ENCODE measurements around the gene RAB17. TPM values are rescaled to one million over a fixed set of nuclear protein-coding genes. Genes with fewer than 3 reads are reported as not detected.

The RAB17 gene
- total and polyA plus RNA-seq, 4 experiments from 2014 or later, result not detected

GRCh38 chr2:237603049-237603717, 12.6 kb upstream of the RAB17 start:
- peaks cover 21% of the 10 kb centered on the region for H3K4me1 ChIP-seq (ENCODE audit: insufficient read depth, low read length)
- intact Hi-C loops (cut with micrococcal nuclease), result no loop called here

GRCh38 chr2:237602409-237602808, 11.9 kb upstream of the RAB17 start:
- Mint-ChIP-seq H3K27me3 (peaks cover 0 to 1% of the 10 kb centered on the region in 2 donors), H3K27ac (peak overlapping the region; percentile 76 to 99 (median 96)), H3K4me1 (peaks cover 19 to 33% (median 23%) of the 10 kb centered on the region in 4 donors), H3K36me3 (no peaks in the 10 kb centered on the region), H3K9me3 (no peaks in the 10 kb centered on the region), H3K4me3 (peak overlapping the region in 1 of 8 donors; percentile 79)
- peaks cover 21% of the 10 kb centered on the region for H3K4me1 ChIP-seq (ENCODE audit: insufficient read depth, low read length)
- intact Hi-C loops (cut with micrococcal nuclease), result no loop called here
- CTCF ChIA-PET (ENCODE audit: partially characterized antibody), result interaction anchor here (1.4 to 4.2 kb wide), 2 partner anchors 31 to 71 kb away, joined by 4 to 22 read pairs; no protein-coding TSS in a partner anchor
- no peaks in the 10 kb centered on the region for H3K36me3 ChIP-seq (ENCODE audit: insufficient read depth, low read length)
- POLR2A ChIA-PET (ENCODE audit: partially characterized antibody), result interaction anchor here (3.4 kb wide), 1 partner anchor 70 kb away, joined by 17 read pairs; no protein-coding TSS in a partner anchor
- H3K27ac ChIP-seq (ENCODE audit: low read depth, low read length), result no peak overlapping the region
- H3K4me3 ChIP-seq (ENCODE audit: low read length in 2 of 2), result no peak overlapping the region
- no peaks in the 10 kb centered on the region for H3K9me3 ChIP-seq (ENCODE audit: control insufficient read depth in 1 of 2, low read length in 2 of 2)
- no peak for DNase-seq
- no peaks in the 10 kb centered on the region for H3K27me3 ChIP-seq (ENCODE audit: insufficient read depth, low read length)

More at GRCh38 chr2:237603049-237603717, 12.6 kb upstream of the RAB17 start:
- no peaks in the 10 kb centered on the region for H3K36me3 ChIP-seq (ENCODE audit: insufficient read depth, low read length)
- no peaks in the 10 kb centered on the region for H3K27me3 ChIP-seq (ENCODE audit: insufficient read depth, low read length)
- Mint-ChIP-seq H3K36me3 (no peaks in the 10 kb centered on the region), H3K4me1 (peaks cover 17 to 33% (median 23%) of the 10 kb centered on the region in 4 donors), H3K27me3 (no peaks in the 10 kb centered on the region), H3K27ac (peak overlapping the region; percentile 76 to 99 (median 96)), H3K9me3 (no peaks in the 10 kb centered on the region), H3K4me3 (peak overlapping the region; percentile 39 to 85 (median 80))
- no peak for DNase-seq
- H3K4me3 ChIP-seq (ENCODE audit: low read length in 2 of 2), result peak overlapping the region in 1 of 2 donors; percentile 12
- H3K27ac ChIP-seq (ENCODE audit: low read depth, low read length), result peak overlapping the region; percentile 53
- POLR2A ChIA-PET (ENCODE audit: partially characterized antibody), result interaction anchor here (1.4 to 3.4 kb wide), 2 partner anchors 23 to 70 kb away, joined by 5 to 17 read pairs; no protein-coding TSS in a partner anchor
- H3K9me3 ChIP-seq (ENCODE audit: control insufficient read depth in 1 of 2, low read length in 2 of 2), result no peaks in the 10 kb centered on the region
- CTCF ChIA-PET (ENCODE audit: partially characterized antibody), result interaction anchor here (1.1 to 4.2 kb wide), 4 partner anchors 17 to 142 kb away, joined by 3 to 22 read pairs (median 6); no protein-coding TSS in a partner anchor

- Mint-ChIP-seq H3K27me3 (peaks cover 0 to 1% of the 10 kb centered on the region in 2 donors), H3K27ac (peak overlapping the region in 6 of 7 donors; percentile 61 to 97 (median 90)), H3K4me3 (no peak overlapping the region), H3K36me3 (no peaks in the 10 kb centered on the region), H3K9me3 (no peaks in the 10 kb centered on the region), H3K4me1 (peaks cover 19 to 33% (median 21%) of the 10 kb centered on the region in 4 donors)
- Histone ChIP-seq H3K4me3 (ENCODE audit: low read length in 2 of 2) (no peak overlapping the region), H3K4me1 (ENCODE audit: insufficient read depth, low read length) (peaks cover 21% of the 10 kb centered on the region), H3K27me3 (ENCODE audit: insufficient read depth, low read length) (no peaks in the 10 kb centered on the region), H3K9me3 (ENCODE audit: control insufficient read depth in 1 of 2, low read length in 2 of 2) (no peaks in the 10 kb centered on the region), H3K36me3 (ENCODE audit: insufficient read depth, low read length) (no peaks in the 10 kb centered on the region), H3K27ac (ENCODE audit: low read depth, low read length) (no peak overlapping the region)
- no peak for DNase-seq
- ChIA-PET POLR2A (ENCODE audit: partially characterized antibody) (interaction anchor here (3.4 kb wide), 1 partner anchor 71 kb away, joined by 17 read pairs; no protein-coding TSS in a partner anchor), CTCF (ENCODE audit: partially characterized antibody) (interaction anchor here (1.0 to 4.2 kb wide), 3 partner anchors 14 to 89 kb away, joined by 3 to 22 read pairs (median 3); no protein-coding TSS in a partner anchor)
- intact Hi-C loops (cut with micrococcal nuclease), result no loop called here
These were observed 11.1 kb upstream of the RAB17 start for GRCh38 chr2:237601453-237602116.

- ChIA-PET POLR2A (ENCODE audit: partially characterized antibody) (no interaction called here), CTCF (ENCODE audit: partially characterized antibody) (interaction anchor here (1.3 to 4.2 kb wide), 2 partner anchors 29 to 87 kb away, joined by 5 to 22 read pairs; no protein-coding TSS in a partner anchor)
These were observed 9.8 kb upstream of the RAB17 start for GRCh38 chr2:237600205-237600846.

GRCh38 chr2:237599465-237600110, 9.1 kb upstream of the RAB17 start:
- Histone ChIP-seq H3K9me3 (ENCODE audit: control insufficient read depth in 1 of 2, low read length in 2 of 2) (no peaks in the 10 kb centered on the region), H3K36me3 (ENCODE audit: insufficient read depth, low read length) (no peaks in the 10 kb centered on the region), H3K27ac (ENCODE audit: low read depth, low read length) (no peak overlapping the region), H3K4me1 (ENCODE audit: insufficient read depth, low read length) (peaks cover 21% of the 10 kb centered on the region), H3K4me3 (ENCODE audit: low read length in 2 of 2) (no peak overlapping the region), H3K27me3 (ENCODE audit: insufficient read depth, low read length) (no peaks in the 10 kb centered on the region)
- no peak overlapping the region for H3K4me3 Mint-ChIP-seq
- H3K27ac Mint-ChIP-seq, result peak overlapping the region in 6 of 7 donors; percentile 57 to 91 (median 71)
- DNase-seq, result no peak
- H3K36me3 Mint-ChIP-seq, result no peaks in the 10 kb centered on the region
- intact Hi-C loops (cut with micrococcal nuclease), result no loop called here
- ChIA-PET POLR2A (ENCODE audit: partially characterized antibody) (no interaction called here), CTCF (ENCODE audit: partially characterized antibody) (interaction anchor here (1.3 kb wide), 1 partner anchor 87 kb away, joined by 5 read pairs; no protein-coding TSS in a partner anchor)
- peaks cover 15 to 25% (median 18%) of the 10 kb centered on the region in 4 donors for H3K4me1 Mint-ChIP-seq
- H3K27me3 Mint-ChIP-seq, result peaks cover 0 to 1% of the 10 kb centered on the region in 2 donors
- no peaks in the 10 kb centered on the region for H3K9me3 Mint-ChIP-seq

More at GRCh38 chr2:237600205-237600846, 9.8 kb upstream of the RAB17 start:
- no peaks in the 10 kb centered on the region for H3K36me3 ChIP-seq (ENCODE audit: insufficient read depth, low read length)
- no peaks in the 10 kb centered on the region for H3K27me3 ChIP-seq (ENCODE audit: insufficient read depth, low read length)
- H3K4me3 ChIP-seq (ENCODE audit: low read length in 2 of 2), result no peak overlapping the region
- Mint-ChIP-seq H3K4me3 (no peak overlapping the region), H3K27ac (peak overlapping the region in 5 of 7 donors; percentile 41 to 91 (median 82)), H3K27me3 (peaks cover 0 to 1% of the 10 kb centered on the region in 2 donors), H3K9me3 (no peaks in the 10 kb centered on the region), H3K4me1 (peaks cover 18 to 33% (median 20%) of the 10 kb centered on the region in 4 donors), H3K36me3 (no peaks in the 10 kb centered on the region)
- no peak overlapping the region for H3K27ac ChIP-seq (ENCODE audit: low read depth, low read length)
- no peaks in the 10 kb centered on the region for H3K9me3 ChIP-seq (ENCODE audit: control insufficient read depth in 1 of 2, low read length in 2 of 2)
- intact Hi-C loops (cut with micrococcal nuclease), result no loop called here
- DNase-seq, result no peak
- H3K4me1 ChIP-seq (ENCODE audit: insufficient read depth, low read length), result peaks cover 21% of the 10 kb centered on the region

- ChIA-PET CTCF (ENCODE audit: partially characterized antibody) (no interaction called here), POLR2A (ENCODE audit: partially characterized antibody) (no interaction called here)
- Mint-ChIP-seq H3K4me3 (no peak overlapping the region), H3K27ac (peak overlapping the region in 5 of 7 donors; percentile 44 to 88 (median 70)), H3K27me3 (peaks cover 0 to 1% of the 10 kb centered on the region in 2 donors), H3K36me3 (no peaks in the 10 kb centered on the region), H3K9me3 (no peaks in the 10 kb centered on the region), H3K4me1 (peaks cover 11 to 17% (median 13%) of the 10 kb centered on the region in 4 donors)
- Histone ChIP-seq H3K27me3 (ENCODE audit: insufficient read depth, low read length) (no peaks in the 10 kb centered on the region), H3K4me3 (ENCODE audit: low read length in 2 of 2) (no peak overlapping the region), H3K4me1 (ENCODE audit: insufficient read depth, low read length) (peaks cover 13% of the 10 kb centered on the region), H3K36me3 (ENCODE audit: insufficient read depth, low read length) (no peaks in the 10 kb centered on the region), H3K9me3 (ENCODE audit: control insufficient read depth in 1 of 2, low read length in 2 of 2) (no peaks in the 10 kb centered on the region), H3K27ac (ENCODE audit: low read depth, low read length) (no peak overlapping the region)
- intact Hi-C loops (cut with micrococcal nuclease), result no loop called here
- no peak for DNase-seq
These were observed 8.1 kb upstream of the RAB17 start for GRCh38 chr2:237598468-237599208.
